ENCODE results near the gene RB1.
"Not testable (repeated sequence)": the region's sequence is repeated elsewhere in the genome, so short reads cannot be mapped to it uniquely, and the experiment has no call there.

RB1 gene

GRCh38 chr13:48410199-48410598 is 106.6 kb downstream of the RB1 start:
- no peak for DNase-seq (ENCODE audit: low read depth)

DNA sequence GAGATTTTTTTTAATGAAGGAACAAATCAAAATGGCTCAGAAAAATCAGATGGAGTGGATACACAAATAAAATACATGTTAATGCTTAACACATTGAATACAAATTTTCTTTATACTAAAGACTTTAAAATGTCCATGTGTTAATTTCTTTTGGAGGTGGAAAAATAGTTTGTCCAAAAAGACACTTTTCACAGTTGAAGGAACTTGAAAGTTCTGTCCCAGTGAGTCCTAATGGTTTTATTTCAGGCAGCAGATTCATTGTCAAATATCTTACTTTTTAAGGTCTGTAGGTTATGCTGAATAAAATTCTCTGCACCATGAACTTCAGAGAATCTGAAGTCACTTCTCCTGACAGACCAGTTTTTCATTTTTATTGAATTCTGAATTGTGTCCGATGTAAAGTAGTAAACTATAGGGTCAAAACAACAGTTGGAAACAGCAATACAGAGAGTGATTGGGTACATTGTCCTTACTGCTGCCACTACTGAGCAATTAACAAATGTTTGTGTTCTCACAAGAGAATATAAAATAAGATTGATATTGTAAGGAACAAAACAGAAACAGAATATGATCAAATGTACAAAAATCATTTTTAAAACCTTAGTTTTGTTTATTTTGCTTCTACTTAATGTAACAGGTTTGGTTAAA is 107.7 kb downstream of the RB1 start:
- DNase-seq (ENCODE audit: low read depth): no peak

DNA sequence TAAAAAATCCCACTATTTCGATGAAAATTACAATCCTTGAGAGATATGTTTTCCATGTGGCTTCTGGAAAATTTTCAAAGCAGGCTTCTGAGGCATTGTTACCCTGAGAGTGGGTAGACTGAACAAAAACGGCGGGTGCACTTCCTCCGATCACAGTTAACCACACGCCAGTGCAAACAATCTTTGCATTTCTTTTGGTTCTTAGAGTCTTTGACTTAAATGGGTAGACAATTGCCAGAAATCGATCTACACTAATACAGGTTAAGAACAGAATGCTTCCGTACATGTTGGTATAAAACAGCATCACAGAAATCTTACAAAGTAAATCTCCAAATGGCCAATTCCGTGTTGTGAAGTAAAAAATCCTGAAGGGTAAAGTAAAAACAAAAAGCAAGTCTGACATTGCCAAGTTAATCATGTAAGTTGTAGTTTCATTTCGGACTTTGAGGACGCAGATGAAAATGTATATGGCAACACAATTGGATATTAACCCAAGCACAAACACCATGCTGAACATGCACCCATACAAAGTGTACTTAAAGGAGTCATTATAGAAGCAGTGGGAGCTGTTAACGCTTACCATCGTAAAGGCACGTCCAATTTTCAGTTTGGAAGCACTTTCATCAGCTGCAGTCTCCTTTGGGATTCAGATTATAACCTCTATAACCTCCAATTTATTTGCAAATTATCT is 108.4 kb downstream of the RB1 start:
- DNase-seq (ENCODE audit: low read depth): no peak

DNA sequence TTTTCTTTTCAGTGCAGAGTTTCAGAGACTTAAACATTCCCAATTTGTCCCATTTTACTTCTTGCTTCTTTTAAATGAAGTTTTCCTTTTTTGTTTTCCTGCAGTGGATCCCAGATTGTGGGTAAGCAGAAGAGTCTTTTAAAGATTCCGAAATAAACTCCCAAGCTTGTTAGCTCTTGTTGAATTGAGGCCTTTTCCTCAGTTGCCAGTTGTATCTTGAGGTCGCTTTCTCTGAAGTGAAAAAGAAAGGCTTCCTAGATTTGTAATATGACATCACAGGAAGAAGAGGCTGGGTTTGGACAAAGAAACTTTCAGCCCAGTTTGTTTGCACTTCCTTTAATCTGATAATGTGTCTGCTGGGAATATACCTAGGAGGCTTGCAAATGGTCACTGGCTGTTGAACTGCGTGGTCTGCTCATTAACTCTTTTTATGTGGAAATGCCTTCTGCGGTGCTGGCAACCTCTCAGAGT is 109.4 kb downstream of the RB1 start, which contains the start of gene LPAR6:
Gene LPAR6 (minus strand): TSS at position 233 of the 471 bp plus-strand sequence. CDS start 690 bp downstream, outside the sequence.
- DNase-seq (ENCODE audit: low read depth): no peak

DNA sequence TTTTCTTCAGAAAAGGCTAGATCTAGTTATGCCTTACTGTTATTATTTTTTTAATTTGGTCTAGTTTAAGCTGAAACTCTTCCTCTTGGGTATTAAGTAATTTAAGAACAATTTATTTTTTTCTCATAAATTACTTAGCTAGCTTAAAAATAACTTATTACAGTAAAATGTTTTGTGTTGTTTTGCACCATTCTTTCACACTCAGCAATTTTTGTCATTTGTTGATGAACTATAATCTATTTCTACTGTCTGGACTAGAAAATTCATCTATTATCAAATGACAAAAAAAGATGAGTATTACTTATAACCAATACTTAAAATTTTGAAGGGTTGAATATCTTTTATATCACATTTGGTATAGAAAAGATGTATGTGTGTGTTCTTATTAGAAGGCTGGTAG is 111.0 kb downstream of the RB1 start:
- no peak for DNase-seq (ENCODE audit: low read depth)

GRCh38 chr13:48415516-48415915 is 112.0 kb downstream of the RB1 start:
- DNase-seq (ENCODE audit: low read depth): no peak

DNA sequence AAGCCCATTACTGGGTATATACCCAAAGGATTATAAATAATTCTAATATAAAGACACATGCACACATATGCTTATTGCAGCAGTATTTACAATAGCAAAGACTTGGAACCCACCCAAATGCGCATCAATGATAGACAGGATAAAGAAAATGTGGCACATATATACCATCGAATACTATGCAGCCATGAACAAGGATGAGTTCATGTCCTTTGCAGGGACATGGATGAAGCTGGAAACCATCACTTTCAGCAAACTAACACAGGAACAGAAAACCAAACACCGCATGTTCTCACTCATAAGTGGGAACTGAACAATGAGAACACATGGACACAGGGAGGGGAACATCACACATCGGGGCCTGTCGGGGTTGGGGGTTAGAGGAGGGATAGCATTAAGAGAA is 118.5 kb downstream of the RB1 start:
- DNase-seq (ENCODE audit: low read depth): not testable (repeated sequence)

DNA sequence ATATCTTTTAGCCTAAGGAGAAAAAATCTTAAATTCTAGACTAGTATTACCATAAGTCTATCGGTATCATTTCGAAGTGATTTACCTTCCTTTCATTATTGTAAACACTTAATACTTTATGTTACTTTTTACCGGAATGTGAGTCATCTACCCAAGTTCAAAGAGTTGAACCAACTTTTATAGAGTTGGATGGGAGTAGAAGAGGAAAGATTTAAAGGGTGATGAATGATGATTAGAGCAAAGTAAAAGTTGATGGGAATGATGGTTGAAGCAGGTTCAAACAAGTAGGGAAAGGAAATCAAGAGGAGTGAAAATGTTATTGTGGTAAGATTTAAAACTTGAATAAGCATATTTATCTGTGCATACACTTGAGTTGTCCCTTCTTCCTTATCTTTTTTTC is 120.7 kb downstream of the RB1 start:
- no peak for DNase-seq (ENCODE audit: low read depth)

GRCh38 chr13:48426052-48426451 is 122.5 kb downstream of the RB1 start:
- DNase-seq (ENCODE audit: low read depth): no peak

DNA sequence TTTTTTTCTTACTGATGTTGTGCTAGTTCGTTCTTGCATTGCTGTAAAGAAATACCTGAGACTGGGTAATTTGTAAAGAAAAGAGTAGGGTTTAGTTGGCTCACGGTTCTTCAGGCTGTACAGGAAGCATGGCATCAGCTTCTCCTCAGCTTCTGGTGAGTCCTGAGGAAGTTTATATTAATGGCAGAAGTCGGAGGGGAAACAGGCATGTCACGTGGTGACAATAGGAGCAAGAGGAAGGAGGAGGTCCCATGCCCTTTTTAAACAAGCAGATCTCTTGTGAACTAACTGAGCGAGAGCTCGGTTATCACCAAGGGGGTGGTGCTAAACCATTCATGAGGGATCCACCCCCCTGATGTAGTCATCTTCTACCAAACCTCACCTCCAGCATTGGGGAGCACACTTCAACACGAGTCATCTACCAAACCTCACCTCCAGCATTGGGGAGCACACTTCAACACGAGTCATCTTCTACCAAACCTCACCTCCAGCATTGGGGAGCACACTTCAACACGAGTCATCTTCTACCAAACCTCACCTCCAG is 123.3 kb downstream of the RB1 start:
- DNase-seq (ENCODE audit: low read depth): not testable (repeated sequence)

- DNase-seq (ENCODE audit: low read depth): no peak
Measured at GRCh38 chr13:48429036-48429435, 125.5 kb downstream of the RB1 start.

- no peak for DNase-seq (ENCODE audit: low read depth)
Measured at GRCh38 chr13:48429886-48430285, 126.3 kb downstream of the RB1 start.

- no peak for DNase-seq (ENCODE audit: low read depth)
Measured at GRCh38 chr13:48431431-48431830, 127.9 kb downstream of the RB1 start.

- no peak for DNase-seq (ENCODE audit: low read depth)
Measured at GRCh38 chr13:48431987-48432615, 128.6 kb downstream of the RB1 start.

- no peak for DNase-seq (ENCODE audit: low read depth)
Measured at GRCh38 chr13:48434200-48434599, 130.6 kb downstream of the RB1 start.

DNA sequence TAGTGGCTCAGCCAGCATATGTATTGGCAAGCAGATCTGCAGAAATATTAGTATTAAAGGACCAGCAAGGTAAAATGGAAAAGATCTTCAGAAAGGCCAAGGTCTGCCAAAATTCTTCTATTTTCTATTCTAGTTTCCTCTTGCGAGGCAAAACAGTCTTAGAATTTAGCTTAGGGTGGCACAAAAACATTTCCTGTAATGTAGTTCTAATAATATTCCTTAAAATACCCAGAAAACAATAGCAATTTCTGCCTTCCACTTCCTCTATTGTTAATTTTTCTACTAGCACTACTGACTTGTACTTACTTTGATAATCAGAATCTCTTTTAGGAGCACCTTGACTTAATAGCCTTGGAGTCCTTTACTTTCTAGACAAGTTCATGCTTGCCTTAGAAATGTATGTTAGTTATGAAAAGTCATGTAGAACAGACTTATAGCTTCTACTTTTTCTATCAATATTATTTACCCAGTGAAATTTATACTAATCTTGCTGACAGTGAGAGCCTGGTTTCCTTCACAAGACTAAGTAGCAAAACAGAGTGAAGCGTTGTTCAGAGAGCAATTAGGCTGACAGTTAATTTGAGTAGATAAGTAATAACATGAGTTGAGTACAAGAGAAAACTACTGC is 133.2 kb downstream of the RB1 start:
- DNase-seq (ENCODE audit: low read depth): no peak

GRCh38 chr13:48437371-48437770 is 133.8 kb downstream of the RB1 start:
- DNase-seq (ENCODE audit: low read depth): no peak

GRCh38 chr13:48443442-48444208 is 140.1 kb downstream of the RB1 start:
- no peak for DNase-seq (ENCODE audit: low read depth)

- DNase-seq (ENCODE audit: low read depth): no peak
Measured at GRCh38 chr13:48446464-48446863, 142.9 kb downstream of the RB1 start.

GRCh38 chr13:48448285-48448958 is 144.9 kb downstream of the RB1 start:
- DNase-seq (ENCODE audit: low read depth): no peak

Measured in stimulated activated CD8-positive, alpha-beta memory T cell treated with anti-CD3 and anti-CD28 coated beads, Interleukin-4, amount 100 ng/mL, for 24 hours (primary cell).